Ishikawa (cell line): ENCODE results near the gene KCNK17.

Experiments used
- CEBPB ChIP-seq: IDR thresholded peaks from 2 replicates; pipeline ENCODE4 v1.6.1; 2012
- CREB1 ChIP-seq: IDR thresholded peaks from 2 replicates; pipeline ENCODE4 v1.6.1; 2012; ENCODE audit warnings: low read depth
- EGR1 ChIP-seq: IDR thresholded peaks from 2 replicates; pipeline ENCODE4 v1.6.1; 2012
- EP300 ChIP-seq: IDR thresholded peaks from 2 replicates; pipeline ENCODE4 v1.6.1; 2012; ENCODE audit warnings: borderline replicate concordance
- FOXM1 ChIP-seq: IDR thresholded peaks from 2 replicates; pipeline ENCODE4 v1.6.1; 2012; ENCODE audit warnings: low read depth, borderline replicate concordance
- NFIC ChIP-seq: IDR thresholded peaks from 2 replicates; pipeline ENCODE4 v1.6.1; 2012
- RAD21 ChIP-seq: IDR thresholded peaks from 2 replicates; pipeline ENCODE4 v1.6.1; 2012; ENCODE audit warnings: low read depth
- TAF1 ChIP-seq: IDR thresholded peaks from 2 replicates; pipeline ENCODE4 v1.6.1; 2012; ENCODE audit warnings: low read depth, mild to moderate bottlenecking
- TCF12 ChIP-seq: IDR thresholded peaks from 2 replicates; pipeline ENCODE4 v1.6.1; 2012; ENCODE audit warnings: low read depth
- TEAD4 ChIP-seq: IDR thresholded peaks from 2 replicates; pipeline ENCODE4 v1.6.1; 2012
- YY1 ChIP-seq: IDR thresholded peaks from 2 replicates; pipeline ENCODE4 v1.6.1; 2012; ENCODE audit warnings: low read depth
- ZBTB7A ChIP-seq: IDR thresholded peaks from 2 replicates; pipeline ENCODE4 v1.6.1; 2012; ENCODE audit warnings: low read depth
- TF ChIP-seq, protein P1 (sequence below): IDR thresholded peaks from 2 replicates; pipeline ENCODE4 v1.6.1; 2012
- TF ChIP-seq, protein P2 (sequence below): IDR thresholded peaks from 2 replicates; pipeline ENCODE4 v1.6.1; 2012
- TF ChIP-seq, protein P3 (sequence below): IDR thresholded peaks from 2 replicates; pipeline ENCODE4 v1.6.1; 2012; ENCODE audit warnings: low read depth, mild to moderate bottlenecking

The KCNK17 gene

DNA sequence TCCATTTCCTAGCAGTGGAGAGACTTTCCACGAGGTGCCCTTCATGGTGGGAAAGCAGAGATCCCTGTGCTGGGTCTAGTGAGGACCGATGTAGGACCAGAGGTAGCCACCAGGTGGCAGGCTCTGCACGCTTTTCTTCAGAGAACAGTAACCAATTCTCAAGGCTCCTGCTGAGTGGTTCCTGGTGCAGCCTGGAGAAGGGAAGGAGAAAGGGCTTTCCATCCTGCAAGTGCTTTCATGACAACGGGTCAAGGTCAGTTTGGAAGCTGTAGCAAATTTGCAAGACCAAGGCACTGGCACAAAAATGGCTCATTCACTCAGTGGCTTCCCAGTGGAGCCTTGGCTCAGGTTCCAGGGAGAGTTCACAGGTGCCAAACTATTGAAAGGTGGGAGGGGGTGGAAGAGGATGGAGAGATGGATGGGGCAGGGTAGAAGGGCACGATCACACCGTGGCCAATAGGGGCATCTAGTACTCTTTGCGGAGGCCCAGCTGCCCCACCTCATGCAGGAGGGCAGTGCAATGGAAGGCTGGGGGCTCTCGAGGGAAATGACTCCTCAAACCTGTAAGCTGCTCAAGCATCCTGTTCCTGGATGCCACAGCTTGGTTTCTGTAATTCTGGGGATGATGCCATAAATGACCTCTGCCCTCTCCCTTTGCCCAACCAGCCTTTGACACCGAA is 33.8 kb upstream of the KCNK17 start:
- TF ChIP-seq TAF1, result no peak
- peak; percentile 90 for TF ChIP-seq RAD21
- TF ChIP-seq TCF12, result no peak

GRCh38 chr6:39347206-39347605 is 33.0 kb upstream of the KCNK17 start:
- TF ChIP-seq RAD21, result no peak
- TF ChIP-seq EP300, result no peak
- TF ChIP-seq, protein P1, sequence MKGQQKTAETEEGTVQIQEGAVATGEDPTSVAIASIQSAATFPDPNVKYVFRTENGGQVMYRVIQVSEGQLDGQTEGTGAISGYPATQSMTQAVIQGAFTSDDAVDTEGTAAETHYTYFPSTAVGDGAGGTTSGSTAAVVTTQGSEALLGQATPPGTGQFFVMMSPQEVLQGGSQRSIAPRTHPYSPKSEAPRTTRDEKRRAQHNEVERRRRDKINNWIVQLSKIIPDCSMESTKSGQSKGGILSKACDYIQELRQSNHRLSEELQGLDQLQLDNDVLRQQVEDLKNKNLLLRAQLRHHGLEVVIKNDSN, result no peak
- no peak for TF ChIP-seq CEBPB
- no peak for TF ChIP-seq FOXM1
- TF ChIP-seq NFIC, result no peak
- TF ChIP-seq, protein P2, sequence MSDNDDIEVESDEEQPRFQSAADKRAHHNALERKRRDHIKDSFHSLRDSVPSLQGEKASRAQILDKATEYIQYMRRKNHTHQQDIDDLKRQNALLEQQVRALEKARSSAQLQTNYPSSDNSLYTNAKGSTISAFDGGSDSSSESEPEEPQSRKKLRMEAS, result no peak
- no peak for TF ChIP-seq EGR1
- no peak for TF ChIP-seq TAF1
- no peak for TF ChIP-seq CREB1
- no peak for TF ChIP-seq YY1
- TF ChIP-seq, protein P3, sequence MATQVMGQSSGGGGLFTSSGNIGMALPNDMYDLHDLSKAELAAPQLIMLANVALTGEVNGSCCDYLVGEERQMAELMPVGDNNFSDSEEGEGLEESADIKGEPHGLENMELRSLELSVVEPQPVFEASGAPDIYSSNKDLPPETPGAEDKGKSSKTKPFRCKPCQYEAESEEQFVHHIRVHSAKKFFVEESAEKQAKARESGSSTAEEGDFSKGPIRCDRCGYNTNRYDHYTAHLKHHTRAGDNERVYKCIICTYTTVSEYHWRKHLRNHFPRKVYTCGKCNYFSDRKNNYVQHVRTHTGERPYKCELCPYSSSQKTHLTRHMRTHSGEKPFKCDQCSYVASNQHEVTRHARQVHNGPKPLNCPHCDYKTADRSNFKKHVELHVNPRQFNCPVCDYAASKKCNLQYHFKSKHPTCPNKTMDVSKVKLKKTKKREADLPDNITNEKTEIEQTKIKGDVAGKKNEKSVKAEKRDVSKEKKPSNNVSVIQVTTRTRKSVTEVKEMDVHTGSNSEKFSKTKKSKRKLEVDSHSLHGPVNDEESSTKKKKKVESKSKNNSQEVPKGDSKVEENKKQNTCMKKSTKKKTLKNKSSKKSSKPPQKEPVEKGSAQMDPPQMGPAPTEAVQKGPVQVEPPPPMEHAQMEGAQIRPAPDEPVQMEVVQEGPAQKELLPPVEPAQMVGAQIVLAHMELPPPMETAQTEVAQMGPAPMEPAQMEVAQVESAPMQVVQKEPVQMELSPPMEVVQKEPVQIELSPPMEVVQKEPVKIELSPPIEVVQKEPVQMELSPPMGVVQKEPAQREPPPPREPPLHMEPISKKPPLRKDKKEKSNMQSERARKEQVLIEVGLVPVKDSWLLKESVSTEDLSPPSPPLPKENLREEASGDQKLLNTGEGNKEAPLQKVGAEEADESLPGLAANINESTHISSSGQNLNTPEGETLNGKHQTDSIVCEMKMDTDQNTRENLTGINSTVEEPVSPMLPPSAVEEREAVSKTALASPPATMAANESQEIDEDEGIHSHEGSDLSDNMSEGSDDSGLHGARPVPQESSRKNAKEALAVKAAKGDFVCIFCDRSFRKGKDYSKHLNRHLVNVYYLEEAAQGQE, result no peak
- no peak for TF ChIP-seq TCF12
- TF ChIP-seq ZBTB7A, result no peak

DNA sequence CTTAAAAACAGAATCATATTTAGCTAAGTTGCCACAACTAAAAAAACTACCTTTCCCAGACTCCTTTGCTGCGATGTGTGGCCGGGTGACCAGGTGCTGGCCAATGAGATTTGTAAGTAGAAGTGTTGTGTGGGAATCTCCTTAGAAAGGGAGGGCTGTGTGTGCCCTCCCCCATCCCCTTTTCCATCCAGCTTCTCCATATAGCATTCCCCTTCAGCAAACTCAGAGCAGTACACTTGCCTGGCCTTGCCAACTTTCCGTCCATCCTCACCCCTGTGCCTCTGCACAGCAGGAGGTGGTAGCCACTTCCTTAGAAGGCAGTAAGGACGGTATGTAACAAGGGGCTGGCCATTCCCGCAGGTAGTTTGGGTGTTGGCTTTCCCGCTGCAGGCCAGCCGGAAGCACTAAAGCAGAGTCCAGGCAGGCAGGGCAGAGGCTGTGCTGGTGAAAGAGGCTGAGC is 30.6 kb upstream of the KCNK17 start:
- TF ChIP-seq, protein P2, result no peak
- TF ChIP-seq, protein P1, result peak; percentile 88

GRCh38 chr6:39343396-39343870 is 29.2 kb upstream of the KCNK17 start:
- TF ChIP-seq, protein P2, result no peak
- TF ChIP-seq TAF1, result no peak
- no peak for TF ChIP-seq YY1
- TF ChIP-seq EGR1, result no peak
- TF ChIP-seq, protein P1, result no peak
- TF ChIP-seq, protein P3, result no peak
- no peak for TF ChIP-seq TCF12
- no peak for TF ChIP-seq FOXM1
- TF ChIP-seq EP300, result no peak
- no peak for TF ChIP-seq CREB1
- TF ChIP-seq NFIC, result no peak
- TF ChIP-seq ZBTB7A, result no peak
- TF ChIP-seq CEBPB, result no peak

DNA sequence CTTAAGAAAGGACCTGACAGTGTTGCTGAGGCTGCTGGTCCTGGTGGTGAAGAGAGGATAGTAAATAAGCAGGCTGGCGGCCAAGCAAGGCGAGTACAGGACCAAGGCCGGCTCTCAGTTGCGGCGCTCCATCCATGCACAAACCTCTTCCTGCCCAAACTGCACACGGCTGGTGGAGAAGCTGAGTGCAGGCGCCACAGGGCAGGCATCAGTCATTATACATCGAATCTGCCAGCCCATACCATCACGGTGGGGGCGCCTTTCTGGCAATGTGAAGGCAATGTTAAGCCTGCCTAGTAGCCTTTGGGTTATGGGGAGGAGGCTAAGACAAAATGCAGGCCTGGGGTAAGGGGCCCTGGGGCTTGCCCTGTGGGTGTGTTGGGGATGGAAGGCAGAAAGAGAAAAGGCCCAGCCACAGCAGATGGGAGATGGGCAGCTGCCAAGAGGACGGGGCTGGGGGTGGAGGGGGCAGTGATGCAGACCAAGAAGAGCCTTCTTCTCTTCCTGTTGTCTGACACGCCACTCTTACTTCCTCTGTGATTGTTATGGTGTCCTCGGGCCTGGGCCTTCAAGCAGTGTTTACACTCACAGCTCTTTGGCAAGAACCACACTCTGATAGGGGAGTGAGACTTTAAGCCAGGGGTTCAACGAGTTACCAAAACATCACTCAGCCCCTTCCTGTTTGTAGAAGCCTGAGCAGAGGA is 28.6 kb upstream of the KCNK17 start:
- TF ChIP-seq TAF1, result no peak
- TF ChIP-seq FOXM1, result no peak
- TF ChIP-seq NFIC, result no peak
- TF ChIP-seq CEBPB, result no peak
- TF ChIP-seq, protein P1, result no peak
- TF ChIP-seq, protein P3, result no peak
- no peak for TF ChIP-seq EGR1
- TF ChIP-seq CREB1, result no peak
- TF ChIP-seq TEAD4, result no peak
- TF ChIP-seq, protein P2, result no peak
- TF ChIP-seq TCF12, result no peak
